ENCODE results near the gene ADAMTS2.

- TF ChIP-seq, protein P1, sequence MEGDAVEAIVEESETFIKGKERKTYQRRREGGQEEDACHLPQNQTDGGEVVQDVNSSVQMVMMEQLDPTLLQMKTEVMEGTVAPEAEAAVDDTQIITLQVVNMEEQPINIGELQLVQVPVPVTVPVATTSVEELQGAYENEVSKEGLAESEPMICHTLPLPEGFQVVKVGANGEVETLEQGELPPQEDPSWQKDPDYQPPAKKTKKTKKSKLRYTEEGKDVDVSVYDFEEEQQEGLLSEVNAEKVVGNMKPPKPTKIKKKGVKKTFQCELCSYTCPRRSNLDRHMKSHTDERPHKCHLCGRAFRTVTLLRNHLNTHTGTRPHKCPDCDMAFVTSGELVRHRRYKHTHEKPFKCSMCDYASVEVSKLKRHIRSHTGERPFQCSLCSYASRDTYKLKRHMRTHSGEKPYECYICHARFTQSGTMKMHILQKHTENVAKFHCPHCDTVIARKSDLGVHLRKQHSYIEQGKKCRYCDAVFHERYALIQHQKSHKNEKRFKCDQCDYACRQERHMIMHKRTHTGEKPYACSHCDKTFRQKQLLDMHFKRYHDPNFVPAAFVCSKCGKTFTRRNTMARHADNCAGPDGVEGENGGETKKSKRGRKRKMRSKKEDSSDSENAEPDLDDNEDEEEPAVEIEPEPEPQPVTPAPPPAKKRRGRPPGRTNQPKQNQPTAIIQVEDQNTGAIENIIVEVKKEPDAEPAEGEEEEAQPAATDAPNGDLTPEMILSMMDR (IDR thresholded peaks at IDR 0.05; ENCODE audit: control extremely low read depth in 1 of 3, insufficient read depth in 1 of 3, low read depth in 1 of 3, low read length in 3 of 3): no peak
- TF ChIP-seq RXRA (IDR thresholded peaks at IDR 0.05; ENCODE audit: insufficient read depth, low read depth, low read length) (no peak), JUN (IDR thresholded peaks at IDR 0.05; ENCODE audit: low read depth, low read length) (no peak), EZH2 (IDR thresholded peaks at IDR 0.05; ENCODE audit: low read depth, low read length, severe bottlenecking) (no peak), HDAC2 (IDR thresholded peaks at IDR 0.05; ENCODE audit: borderline replicate concordance in 1 of 2, low read depth in 2 of 2, low read length in 2 of 2) (no peak), TBP (IDR thresholded peaks at IDR 0.05; ENCODE audit: low read depth, low read length) (no peak), SIN3A (conservative IDR thresholded peaks at IDR 0.05 in 1 of 2, IDR thresholded peaks at IDR 0.05 in 1 of 2; ENCODE audit: low read depth in 1 of 2, low read length in 2 of 2) (no peak), SP1 (IDR thresholded peaks at IDR 0.05; ENCODE audit: low read depth, low read length) (no peak)
Measured at GRCh38 chr5:179273441-179274145, 71.7 kb downstream of the ADAMTS2 start.
